K562 (cell line): Measurements from ENCODE around the gene PLP2.
A peak's percentile ranks its signal among the peaks of the same experiment; 100 is the strongest.

Experiments used
- CBX1 ChIP-seq: sonication (generic); IDR thresholded peaks from 2 replicates; pipeline ENCODE4 v1.6.1; 2016; ENCODE audit warnings: antibody characterized with exemption, low read depth, mild to moderate bottlenecking
- CTCF ChIP-seq, 3 experiments: IDR thresholded peaks in 2 of 3; conservative IDR thresholded peaks in 1 of 3; 2 replicates each; pipeline ENCODE4 v1.5.1; 2011 to 2012; ENCODE audit warnings: low read length in 3 of 3, mild to moderate bottlenecking in 3 of 3, control low read depth in 2 of 3, improper control_type of control experiment in 1 of 3, inconsistent platforms in 1 of 3, low read depth in 1 of 3, mixed read lengths in 1 of 3, moderate library complexity in 1 of 3; ENCODE audit not compliant: insufficient read depth in 2 of 3
- FOXJ3 ChIP-seq: sonication (generic); formaldehyde crosslinking; IDR thresholded peaks from 2 replicates; pipeline ENCODE4 v1.4.0; 2020; ENCODE audit warnings: mild to moderate bottlenecking, missing genetic modification reagents
- NFE2 ChIP-seq: IDR thresholded peaks from 2 replicates; pipeline ENCODE4 v1.6.1; 2014; ENCODE audit warnings: antibody characterized with exemption, low read depth
- POLR2AphosphoS5 ChIP-seq: IDR thresholded peaks from 2 replicates; pipeline ENCODE4 v1.6.1; 2011; ENCODE audit warnings: mild to moderate bottlenecking, low read depth, low read length, moderate library complexity; ENCODE audit not compliant: control insufficient read depth, insufficient read depth
- ZNF253 ChIP-seq: fragments of 250-450 bp; sonication (Bioruptor Pico); conservative IDR thresholded peaks from 2 replicates; pipeline ENCODE4 v1.6.1; 2021; ENCODE audit warnings: mild to moderate bottlenecking
- ZNF274 ChIP-seq: IDR thresholded peaks from 2 replicates; pipeline ENCODE4 v1.6.1; 2011; ENCODE audit warnings: low read depth, mild to moderate bottlenecking, low read length, moderate library complexity, borderline replicate concordance

- TF ChIP-seq CTCF (IDR thresholded peaks at IDR 0.05 in 2 of 3, conservative IDR thresholded peaks at IDR 0.05 in 1 of 3; ENCODE audit: insufficient read depth in 2 of 3, low read depth in 1 of 3, low read length in 3 of 3): 0 out of 6 replicates have a peak, but pooled peaks have one; percentile 3 to 24 (median 16)
- no peak for TF ChIP-seq ZNF253 (CRISPR knock-in tag)
- TF ChIP-seq ZNF274: no peak
- TF ChIP-seq POLR2AphosphoS5: no peak
- TF ChIP-seq NFE2: no peak
- TF ChIP-seq CBX1: no peak
- no peak for TF ChIP-seq FOXJ3
Measured at GRCh38 chrX:49209434-49210251, 37.9 kb downstream of the PLP2 start.
